NCI-H524 (cell line): ENCODE measurements around the gene KRT79.
"Not testable (repeated sequence)": the region's sequence is repeated elsewhere in the genome, so short reads cannot be mapped to it uniquely, and the experiment has no call there.

Experiments used
- DNase-seq, 2 experiments: peaks; one replicate each; lab custom pipeline; 2025; lab: John Stamatoyannopoulos, UW

Gene KRT79

DNA sequence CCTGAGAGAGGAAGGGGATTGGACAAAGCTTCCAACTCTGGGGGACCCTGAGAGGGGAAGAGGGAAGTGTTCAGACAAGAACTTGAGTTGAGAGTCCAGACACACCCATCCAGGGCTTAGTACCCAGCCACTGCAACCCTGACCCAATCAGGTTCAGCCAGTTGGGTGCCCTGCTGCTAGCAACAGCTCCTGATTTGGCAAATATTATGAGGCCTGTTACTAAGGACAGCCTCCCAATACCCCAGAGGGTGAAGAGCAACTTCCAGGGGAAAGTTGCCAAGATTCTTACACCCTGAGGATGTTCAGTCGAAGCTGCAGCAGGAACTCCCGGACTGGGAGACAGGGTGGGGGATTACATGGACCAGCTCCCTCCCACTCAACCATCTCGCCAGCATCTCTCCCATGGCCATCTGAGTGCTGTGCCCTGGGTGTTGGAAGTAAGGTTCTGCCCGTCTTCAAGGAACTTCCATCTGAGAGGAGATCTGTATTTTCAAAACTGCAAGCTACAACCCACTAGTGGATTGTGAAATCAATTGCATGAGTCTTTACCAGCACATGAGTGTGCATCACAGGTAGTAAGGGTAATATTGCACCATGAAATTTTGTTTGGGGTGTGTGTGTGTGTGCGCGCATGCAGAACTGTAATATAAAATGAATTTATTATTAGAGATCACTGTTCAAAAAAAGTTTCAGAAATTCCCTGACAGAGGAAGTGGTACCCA lies 26.2 kb upstream of the KRT79 start:
- DNase-seq = no peak

DNA sequence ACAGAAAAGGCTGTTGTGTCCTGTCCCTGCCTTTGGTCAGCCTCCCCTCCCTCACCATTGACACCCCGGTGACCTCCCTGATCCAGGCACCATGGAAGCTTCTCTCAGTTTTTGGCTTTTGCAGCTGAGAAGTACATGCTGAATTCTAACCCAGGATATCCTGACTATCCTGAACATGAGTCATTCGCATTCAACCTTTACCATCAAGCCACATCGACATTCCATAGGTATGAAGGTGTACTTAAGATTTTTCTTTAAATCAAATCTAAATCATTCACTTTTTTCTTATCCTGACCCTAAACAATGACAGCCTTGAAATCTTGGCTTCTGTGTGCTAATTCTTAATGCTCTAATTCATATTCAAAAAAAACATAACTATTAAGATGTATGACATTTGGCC lies 23.4 kb upstream of the KRT79 start:
- DNase-seq = no peak

DNA sequence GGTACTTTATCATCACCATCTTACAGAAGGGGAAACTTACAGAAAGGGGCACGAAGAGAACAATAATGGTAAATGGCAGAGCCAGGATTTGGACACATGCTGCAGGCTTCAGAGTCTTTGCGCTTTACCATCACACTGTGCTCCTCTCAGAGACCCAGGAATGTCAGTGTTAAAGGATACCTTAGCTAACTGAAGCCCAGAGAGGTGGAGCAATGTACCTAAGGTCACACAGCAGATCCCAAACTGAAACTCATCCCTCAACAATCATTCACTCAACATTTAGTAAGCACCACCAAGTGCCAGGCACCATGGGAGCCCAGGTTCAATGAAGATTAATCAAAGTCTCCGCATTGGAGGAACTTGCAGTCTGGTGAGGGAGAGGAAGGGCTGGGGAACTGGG lies 22.7 kb upstream of the KRT79 start:
- DNase-seq = no peak

DNA sequence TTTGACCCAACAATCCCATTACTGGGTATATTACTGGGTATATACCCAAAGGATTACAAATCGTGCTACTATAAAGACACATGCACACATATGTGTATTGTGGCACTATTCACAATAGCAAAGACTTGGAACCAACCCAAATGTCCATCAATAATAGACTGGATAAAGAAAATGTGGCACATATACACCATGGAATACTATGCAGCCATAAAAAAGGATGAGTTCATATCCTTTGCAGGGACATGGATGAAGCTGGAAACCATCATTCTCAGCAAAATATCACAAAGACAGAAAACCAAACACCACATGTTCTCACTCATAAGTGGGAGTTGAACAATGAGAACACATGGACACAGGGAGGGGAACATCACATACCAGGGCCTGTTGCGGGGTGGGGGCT lies 22.0 kb upstream of the KRT79 start:
- not testable (repeated sequence) for DNase-seq

DNA sequence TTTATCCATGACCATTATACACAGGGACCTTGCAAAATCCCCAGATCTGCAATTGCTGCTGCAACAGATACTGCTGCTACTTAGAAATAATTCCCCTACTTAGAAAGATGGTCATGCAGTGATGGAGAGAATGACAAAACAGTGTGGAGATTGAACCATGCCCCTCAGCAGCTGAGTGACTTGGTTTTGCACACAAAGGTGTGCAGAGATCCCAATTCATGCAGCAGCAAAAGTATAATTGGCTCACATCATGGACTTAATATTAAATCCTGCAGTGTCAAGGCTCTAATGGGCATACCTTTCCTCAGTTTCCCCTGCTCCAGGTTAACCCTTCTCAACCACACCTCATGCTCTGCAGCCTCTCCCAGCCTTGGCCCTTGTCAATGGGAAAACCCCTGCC lies 17.7 kb upstream of the KRT79 start:
- DNase-seq = no peak

DNA sequence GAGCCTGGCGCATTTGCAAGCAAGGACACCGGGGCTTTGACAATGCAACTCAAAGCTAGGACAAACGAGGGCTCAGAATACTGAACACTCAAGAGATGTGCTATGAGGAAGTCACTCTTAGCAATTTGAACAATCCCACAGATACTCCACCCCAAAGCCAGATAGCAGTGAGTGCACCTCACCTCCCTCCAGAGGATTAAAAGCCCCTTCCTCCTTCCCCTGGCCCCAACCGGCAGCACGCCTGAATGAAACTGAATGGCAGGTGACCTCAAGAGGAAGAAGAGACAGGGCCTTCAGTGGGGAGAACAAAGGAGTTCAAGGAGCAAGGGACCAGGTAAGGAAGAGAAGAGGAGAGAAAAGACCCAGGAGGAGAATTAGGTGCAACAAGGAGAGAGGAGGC lies 16.6 kb upstream of the KRT79 start:
- no peak for DNase-seq

DNA sequence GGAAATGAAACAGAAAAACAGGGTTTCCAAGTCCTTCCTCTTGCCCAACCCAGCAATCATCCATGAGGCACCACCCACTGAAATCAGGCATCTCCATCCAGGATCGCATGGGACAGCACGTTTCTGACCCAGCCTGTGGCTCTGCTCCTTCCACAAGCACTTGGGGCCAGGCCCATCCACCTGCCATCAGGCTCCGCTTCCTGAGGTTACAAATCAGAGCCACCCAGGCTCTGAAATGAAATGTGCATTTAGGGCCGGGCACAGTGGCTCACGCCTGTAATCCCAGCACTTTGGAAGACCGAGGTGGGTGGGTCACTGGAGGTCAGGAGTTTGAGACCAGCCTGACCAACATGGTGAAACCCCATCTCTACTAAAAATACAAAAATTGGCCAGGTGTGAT lies 15.4 kb upstream of the KRT79 start:
- DNase-seq = no peak

DNA sequence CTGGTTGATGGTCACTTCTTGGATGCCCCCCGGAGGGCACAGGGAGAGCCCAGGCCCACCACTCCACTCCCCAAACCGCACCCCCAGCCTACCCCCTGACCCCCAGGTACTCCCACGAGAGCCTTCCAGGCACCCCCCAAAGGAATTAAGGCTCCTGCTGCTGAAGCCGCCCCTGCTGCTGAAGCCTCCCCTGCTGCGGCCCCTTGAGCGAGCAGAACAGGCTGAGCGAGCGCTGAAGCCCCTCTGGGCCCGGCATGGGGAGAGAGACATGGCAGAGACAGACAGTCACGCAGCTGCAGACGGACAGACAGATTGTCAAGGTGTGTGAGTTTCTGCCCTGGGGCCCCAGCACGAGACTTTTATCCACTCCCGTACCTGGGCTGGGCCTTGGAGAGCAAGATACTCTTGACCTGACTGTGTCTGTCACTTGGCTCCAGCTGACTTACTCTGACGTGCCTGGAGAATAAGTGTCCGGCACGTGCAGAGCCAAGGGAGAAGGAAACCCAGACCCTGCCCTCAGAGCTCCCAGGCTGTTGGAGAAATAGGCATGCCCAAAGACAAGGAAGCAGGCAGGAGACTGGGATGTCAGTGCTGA lies 14.6 kb upstream of the KRT79 start, which contains the start of gene KRT78:
Gene KRT78 (minus strand): TSS at position 334 of the 595 bp plus-strand sequence. CDS start 64 bp downstream, at position 270.
- no peak for DNase-seq

DNA sequence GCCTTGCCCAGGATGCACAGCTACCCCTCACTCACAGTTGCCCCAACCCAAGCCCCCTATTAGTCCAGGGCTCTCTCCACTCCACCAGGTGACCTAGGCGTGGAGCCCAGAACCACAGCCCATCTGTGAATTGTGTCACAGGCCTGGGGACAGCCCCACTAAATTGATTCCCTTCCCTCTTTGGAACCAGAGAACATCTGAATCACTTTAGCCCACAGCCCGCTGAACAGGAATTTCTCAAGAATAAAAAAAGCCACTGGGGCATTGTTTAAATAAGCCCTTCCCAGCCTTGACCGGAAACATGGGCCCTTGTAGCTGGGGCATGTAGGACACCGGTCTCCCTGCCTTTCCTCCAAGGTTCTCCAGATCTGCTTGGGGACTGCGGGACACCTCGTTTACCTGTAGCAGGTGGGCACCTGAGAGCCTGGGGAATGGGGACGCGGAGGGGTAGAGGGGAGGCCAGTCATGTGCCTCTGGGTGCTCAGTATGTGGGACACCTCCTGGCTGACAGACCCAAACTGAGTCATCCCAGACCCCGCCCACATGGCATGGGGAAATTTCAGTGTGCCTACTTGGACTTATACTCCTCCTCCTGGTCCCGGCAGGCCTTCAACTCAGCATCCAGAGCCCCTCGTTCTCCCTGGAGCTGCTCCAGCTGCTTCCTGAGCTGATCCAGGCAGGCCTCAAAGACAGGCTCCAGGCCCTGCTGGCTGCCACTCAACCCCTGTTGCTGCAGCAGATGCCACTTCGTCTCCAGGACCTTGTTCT lies 13.4 kb upstream of the KRT79 start:
- no peak for DNase-seq

DNA sequence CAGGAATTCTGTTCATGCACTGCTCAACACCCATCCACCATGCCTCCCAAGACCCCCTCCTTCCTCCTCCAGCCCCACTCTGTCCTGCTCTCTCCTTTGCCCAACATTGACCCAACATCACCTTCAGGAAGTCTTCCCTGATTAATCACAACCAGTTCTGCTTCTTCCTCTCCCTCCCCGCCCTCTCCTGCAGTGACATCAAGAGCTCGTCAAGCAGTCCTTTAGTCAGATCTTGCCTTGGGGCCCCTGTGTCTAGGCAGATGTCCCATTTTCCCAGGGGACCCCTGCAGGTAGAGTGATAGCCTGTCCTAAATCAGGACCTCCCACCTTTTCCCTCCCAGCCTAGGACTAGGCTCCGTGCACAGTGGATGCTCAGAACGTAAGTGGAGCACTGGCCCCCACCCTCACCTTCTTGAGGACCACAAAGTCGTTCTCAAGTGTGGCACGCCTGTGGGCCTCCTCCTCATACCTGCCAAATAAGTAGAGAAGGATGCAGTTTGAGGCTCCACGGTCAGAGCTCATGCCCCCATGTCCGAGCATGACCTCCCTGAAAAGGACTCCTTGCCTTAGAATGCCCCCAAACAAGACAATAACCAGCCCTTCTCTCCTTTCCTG lies 12.4 kb upstream of the KRT79 start:
- no peak for DNase-seq

DNA sequence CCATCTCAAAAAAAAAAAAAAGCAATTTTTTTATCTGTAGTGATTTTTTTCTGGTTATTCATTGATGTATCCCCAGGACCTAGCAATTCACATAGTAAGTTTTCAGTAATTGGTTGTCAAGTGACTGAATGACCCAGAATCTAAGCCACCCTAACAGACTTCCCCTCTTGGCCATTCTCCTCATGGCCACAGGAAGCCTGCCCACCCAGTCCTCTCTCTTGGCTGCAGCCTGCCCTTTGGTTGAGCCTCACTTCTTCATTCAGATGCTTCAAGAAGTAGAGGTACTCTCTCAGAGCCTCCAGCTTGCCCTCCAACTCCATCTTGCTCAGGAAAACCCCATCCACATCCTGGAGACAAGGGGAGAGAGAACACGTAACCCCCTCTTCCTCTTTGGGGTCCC lies 11.8 kb upstream of the KRT79 start:
- DNase-seq = no peak

DNA sequence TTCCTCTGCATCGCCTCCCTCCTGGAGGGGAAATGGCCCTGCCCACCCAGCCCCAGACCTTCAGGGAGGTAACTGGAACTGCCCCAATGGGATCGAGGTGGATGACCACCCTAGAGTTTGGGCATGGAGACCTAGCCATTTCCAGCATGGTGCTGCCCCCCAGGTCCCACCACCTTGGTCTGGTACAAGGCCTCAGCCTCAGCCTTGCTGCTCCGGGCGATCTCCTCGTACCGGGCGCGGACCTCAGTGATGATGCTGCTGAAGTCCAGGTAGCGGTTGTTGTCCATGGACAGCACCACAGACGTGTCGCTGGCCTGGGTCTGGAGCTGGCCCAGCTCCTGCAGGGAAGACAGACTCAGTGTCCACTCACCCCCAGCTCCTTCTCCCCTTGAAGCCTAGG lies 10.3 kb upstream of the KRT79 start:
- DNase-seq = no peak

DNA sequence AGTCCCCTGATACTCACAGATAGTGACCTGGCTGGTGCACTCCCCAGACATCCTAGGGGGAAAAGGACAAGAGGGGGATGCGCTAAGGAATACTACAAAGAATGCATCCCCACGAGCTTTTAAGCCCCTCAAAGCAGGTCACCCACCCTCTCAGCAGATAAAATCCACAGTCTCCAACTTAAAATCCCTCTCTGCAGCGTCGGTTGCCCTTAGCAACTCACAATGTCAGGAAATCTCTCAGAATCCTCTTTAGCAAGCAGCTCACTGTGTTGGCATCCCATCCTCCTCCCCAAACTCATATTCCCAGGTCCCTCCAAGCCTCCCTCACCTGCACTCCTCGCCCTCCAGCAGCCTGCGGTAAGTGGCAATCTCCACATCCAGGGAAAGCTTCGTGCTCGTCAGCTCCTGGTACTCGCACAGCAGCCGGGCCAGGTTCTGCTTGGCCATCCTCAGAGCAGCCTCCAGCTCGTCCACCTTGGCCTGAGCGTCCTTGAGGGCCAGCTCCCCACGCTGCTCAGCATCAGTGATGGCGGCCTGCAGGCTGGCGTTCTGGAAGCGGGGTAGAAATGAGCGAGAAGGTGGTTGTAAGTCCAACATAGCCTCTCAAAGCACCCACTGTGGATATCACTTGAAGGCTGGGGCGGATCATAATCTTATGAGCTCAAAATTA lies 5.5 kb upstream of the KRT79 start:
- no peak for DNase-seq

DNA sequence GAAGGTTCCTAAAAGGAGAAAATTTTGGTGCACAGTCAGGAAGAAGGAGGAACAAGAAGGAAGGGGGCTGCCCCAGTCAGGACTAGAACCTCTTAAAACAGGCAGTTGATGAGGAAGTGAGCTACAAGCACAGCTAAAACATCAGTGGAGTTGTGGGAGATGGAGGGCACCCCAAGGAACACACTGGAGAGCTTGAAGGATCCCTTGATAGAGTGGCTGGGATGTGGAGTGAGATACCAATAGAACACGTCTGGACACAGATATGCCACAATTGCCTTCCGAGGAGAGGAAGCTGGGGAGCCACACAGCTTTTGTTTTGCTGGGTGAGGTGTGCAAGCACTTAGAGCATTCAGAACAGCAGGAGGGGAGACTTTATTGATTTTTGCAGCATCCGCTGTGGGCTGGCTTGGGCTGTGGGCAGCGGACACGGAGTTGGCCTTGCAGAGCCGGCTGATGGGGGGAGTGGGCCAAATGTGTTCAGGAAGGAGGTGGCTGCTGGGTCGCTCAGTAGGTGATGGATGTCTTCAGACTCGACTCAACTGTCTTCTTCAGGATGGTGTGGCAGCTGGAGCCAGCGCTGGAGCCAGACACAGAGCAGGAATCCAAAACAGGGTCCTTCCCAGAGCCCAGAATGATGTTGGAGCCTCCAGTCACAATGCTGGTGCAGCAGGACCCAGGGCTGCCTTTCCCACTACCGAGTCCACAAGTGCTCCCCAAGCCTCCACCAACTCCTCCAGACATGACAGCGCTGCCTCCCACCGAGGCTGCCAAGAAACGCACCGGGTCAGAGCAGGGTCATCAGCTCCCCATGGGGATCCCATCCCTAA lies 4.7 kb upstream of the KRT79 start:
- no peak for DNase-seq

DNA sequence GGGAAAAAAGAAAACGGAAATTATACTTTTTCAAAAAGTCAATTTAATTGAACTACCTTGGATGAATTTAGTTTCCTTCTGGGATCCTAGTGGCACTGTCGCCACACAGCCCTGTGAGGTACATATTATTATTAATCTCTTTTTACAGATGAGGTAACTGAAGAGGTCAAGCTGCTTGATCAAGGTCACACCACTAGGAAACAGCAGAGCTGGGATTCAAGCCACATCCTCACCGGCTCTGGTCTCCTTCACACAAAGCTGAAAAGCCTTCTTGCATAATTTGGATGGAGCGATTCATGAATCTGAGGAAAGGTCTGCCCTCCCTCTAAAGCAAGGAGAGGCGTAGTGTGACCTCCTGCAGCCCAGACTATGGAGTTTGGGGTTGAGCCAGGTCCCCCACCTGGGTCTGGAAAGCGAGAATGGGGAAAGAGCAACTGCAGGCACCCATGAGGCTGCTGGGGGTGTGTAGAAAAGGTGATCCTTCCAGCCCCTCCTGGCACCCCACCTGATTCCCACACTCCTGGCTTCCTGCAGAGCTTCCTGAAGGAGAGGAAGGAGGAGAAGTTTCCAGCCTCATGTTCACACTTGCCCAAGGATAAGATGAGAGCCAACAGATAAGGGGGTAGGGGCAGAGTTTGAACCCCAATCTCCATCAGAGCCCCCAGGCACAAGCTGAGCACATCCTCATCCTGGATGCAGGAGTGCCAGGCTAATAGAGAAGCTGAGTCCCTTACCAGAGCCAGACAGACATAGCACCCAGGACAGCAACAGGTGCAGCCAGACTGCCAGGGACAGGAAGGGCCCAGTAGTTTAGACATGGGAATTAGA lies 3.9 kb upstream of the KRT79 start:
- DNase-seq = no peak

DNA sequence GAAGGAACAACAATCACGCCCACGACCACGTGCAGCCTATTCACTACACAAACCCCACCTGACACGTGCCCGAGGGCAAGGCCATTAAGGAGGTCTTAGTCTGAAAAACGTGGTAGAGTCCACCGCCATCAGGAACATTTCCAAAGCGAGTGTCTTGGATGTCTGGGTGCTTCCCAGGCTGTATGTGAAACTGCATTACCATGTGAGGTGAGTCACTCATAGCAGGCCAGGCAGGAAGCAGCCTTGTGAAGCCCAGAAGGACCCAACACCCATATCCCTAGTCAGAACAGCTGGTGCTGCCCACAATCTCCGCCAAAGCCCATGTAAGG lies 3.3 kb upstream of the KRT79 start:
- no peak for DNase-seq

DNA sequence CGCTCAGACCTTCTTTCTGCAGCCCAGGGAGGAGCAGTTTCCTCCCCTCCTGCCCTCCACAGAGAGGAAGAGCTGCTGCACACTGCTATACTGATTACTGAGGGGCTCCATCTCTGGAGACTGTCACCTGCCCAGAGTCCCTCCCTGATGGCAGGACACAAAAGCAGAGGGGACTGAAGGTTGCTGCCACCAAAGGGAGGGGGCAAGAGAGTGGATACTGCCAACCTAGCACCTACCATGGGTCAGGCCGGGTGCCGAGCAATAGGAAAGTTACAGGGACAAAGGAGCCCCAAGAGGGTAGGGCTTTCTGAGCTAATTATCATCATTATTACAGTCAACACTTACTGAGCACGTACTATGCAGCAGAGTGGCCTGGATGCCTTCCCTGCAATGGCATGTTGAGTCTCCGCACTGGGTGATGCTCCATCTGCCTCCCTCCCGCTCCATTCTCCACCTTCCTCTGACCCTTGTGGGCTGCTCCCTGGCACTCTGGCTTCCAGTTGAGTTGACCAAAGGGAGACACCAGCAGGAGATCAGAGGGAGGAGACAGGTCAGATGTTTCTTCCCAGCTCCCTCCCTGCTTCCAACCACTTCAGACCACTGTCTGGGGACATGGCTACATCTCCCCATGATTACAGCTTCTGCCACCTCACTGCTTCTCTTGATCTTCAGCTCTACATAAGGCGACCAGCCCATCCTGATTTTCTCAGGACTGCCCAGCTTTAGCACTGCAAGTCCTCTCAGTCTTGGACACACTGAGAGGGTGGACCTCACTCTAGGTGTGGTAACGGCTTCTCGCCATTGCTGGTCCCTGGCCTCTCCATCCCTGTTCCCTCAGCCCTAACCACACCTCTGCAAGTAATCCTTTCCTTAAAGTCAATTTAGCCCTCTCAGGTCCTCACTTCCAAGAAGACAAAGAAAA lies 2.6 kb upstream of the KRT79 start:
- no peak for DNase-seq

DNA sequence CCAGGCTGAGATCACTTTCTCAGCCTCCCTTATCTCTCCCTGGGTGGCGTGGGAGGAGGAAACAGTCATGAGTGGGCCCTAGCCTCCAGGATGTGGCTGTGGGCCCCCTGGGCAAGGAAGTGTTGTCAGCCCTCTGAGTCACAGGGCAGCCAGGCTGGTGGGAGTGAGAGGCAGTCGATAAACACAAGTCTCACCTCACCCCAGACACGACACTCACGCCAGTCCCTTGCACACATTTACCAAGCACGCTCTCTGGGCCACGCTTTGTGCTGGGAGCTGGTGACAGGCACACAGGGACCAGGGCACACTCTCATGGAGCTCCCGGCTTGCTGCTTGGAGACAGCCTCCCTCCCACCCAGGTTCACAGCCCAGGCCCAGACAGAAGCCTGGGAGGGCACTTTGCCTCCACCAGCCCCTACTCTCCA lies 1.9 kb upstream of the KRT79 start:
- DNase-seq = no peak

DNA sequence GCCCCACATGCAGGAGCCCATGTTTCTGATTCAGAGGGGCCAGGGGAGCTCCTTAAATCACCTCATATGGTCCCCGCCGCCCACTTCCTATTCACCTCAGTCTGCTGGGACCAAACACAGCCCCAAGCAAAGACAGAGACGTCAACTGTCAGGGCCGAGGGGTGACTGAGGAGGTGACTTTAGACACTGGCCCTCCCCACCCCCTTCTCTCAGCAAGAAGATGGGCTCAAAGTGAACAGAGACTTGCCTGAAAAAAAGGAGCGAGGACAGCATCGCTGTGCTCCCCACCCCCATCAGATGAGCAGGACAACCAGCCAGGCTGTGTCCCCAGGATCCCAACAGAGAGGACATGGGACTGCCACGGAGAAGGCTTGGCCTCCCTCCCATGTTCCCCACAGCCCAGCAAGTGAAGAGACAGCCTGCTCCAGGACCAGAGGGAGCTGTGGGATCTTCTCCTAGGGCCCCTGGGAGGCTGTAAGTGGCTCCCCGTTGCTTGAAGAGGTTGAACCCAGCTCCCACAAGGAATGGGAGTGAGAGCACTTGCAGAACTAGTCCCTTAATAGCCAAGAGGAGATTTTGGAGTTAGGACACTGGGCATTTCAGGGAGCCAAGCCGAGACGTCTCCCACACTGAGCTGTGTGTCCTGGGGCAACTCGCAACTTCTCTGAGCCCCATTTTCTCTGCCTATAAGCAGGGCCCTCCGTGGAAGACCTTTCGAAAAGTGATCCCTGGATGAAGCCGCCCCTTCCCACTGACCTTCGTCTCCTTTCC lies 1.3 kb upstream of the KRT79 start:
- DNase-seq = no peak
